Right ventricle myocardium superior (tissue), 1 donor: ENCODE data around the gene PGS1. TPM values are rescaled to one million over a fixed set of nuclear protein-coding genes. Genes with fewer than 3 reads are reported as not detected.
"Not testable (repeated sequence)": the region's sequence is repeated elsewhere in the genome, so short reads cannot be mapped to it uniquely, and the experiment has no call there.

Experiments
- ATAC-seq: fragments of 200-7000 bp; cut with Tn5 transposase; one replicate; pipeline ENCODE4 v1.9.1; 2020; ENCODE audit warnings: mild to moderate bottlenecking; ENCODE audit not compliant: poor library complexity
- DNase-seq: peaks from one replicate; pipeline ENCODE4 v3.0.0-alpha.2; 2020
- intact Hi-C: fragments of 100-400 bp; cut with DNase I; formaldehyde crosslinking; loops from one replicate; pipeline ENCODE4 v1.11.2; 2022
- long read RNA-seq: library from polyadenylated mRNA; unstranded; transcript quantifications from one replicate; pipeline ENCODE4 v2.0.0, GENCODE V29; 2021
- total RNA-seq: library from RNA; stranded (reverse); fragmentation: NEBNext Ultra II Directional; extraction: Animal tissue kit (Norgen Biotek cat#: 25700); gene quantifications from one replicate; pipeline ENCODE4 v1.2.1, GENCODE V29; 2021
- donor health status: DM: no; HTN: yes; CAD: no; lungs with severe emphysema.

Gene PGS1
- total RNA-seq: 18.1 TPM
- long read RNA-seq, transcript PGS1-201 (10 exons, 2,201 nt): major isoform, 56 of 88 reads
- long read RNA-seq, partial matches to known transcripts: 2 of 88 reads
- long read RNA-seq, other reads (novel, unspliced or antisense): 29 of 88 reads

- intact Hi-C loops: no loop called here
- peak; percentile 95 for ATAC-seq
- peak; percentile 91 for DNase-seq
Observed at GRCh38 chr17:78378225-78379130, at the start of gene PGS1. TSS of gene PGS1 (plus strand) at chr17:78378649. CDS start at chr17:78378666, 17 bp downstream.

DNA sequence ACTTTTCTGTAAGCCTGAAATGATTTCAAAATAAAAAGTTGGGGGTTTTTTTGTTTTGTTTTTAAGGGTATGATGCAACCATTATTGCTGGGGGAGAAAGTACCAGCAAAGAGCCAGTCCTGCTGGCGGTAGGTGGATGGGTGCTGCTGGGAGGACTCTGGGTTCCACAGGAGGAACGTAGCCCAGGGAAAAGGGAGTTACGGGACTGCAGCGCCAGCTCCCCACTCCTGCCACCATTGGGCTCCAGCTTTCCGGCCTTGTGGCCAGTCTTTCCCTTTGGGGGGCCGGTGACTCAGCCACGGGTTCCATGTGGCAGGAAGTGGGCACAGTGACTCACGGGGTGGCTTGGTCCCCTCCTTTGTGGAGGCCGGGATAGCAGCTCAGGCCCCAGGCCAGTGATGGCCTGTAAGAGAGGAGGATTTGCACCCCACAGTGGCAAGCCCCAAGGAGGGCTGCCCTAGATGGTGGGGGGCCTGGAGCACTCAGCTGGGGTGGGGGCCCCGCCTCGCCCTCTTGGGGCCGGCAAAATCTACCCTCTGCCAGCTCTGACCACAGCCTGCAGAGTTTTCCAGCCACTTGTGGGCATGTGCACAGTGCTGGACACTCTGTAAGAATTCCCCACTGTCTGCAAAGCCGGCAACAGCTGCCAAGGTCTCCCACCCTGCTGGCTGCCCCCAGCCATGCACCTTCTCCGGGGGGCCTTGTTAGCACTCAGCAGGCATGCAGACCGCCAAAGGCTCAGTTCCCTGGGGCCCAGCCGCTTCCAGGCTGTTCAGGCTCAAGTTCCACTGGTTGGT, 49.0 kb upstream of the PGS1 start:
- DNase-seq (no peak), ATAC-seq (no peak)
- intact Hi-C loops: no loop called here

GRCh38 chr17:78330570-78331224, 47.8 kb upstream of the PGS1 start:
- DNase-seq: no peak
- peak; percentile 60 for ATAC-seq
- intact Hi-C loops: no loop called here

DNA sequence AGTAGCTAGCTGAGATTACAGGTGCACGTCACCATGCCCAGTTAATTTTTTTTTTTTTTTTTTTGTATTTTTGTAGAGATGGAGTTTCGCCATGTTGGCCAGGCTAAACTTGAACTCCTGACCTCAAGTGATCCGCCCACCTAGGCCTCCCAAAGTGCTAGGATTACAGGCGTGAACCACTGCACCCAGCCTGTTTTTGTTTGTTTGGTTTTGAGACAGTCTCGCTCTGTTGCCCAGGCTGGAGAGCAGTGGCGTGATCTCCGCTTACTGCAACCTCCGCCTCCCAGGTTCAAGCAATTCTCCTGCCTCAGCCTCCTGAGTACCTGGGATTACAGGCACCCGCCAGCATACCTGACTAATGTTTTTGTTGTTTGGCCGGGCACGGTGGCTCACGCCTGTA, 47.1 kb upstream of the PGS1 start:
- ATAC-seq, intact Hi-C loops, DNase-seq: not testable (repeated sequence)

DNA sequence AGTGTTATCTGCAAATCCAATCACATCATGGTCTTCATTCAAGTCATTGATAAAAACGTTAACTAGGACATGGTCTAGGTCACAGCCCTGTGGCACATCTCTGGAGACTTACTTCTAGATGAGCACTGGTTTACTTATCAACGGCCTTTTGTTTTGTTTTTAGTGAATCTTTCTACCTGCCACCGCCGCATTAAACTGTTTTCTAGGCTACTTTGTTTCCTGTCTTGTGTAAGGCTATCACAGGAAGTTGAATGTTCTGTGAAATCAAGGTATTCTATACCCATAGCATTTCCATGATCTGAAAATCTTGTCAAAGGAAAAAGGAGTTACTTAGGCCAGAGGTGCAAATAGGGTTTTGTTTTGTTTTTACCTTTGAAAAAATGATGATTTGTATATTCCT, 45.5 kb upstream of the PGS1 start:
- intact Hi-C loops: no loop called here
- DNase-seq (no peak), ATAC-seq (no peak)

- DNase-seq (no peak), ATAC-seq (no peak)
- intact Hi-C loops: no loop called here
Observed at GRCh38 chr17:78335209-78335608, 43.2 kb upstream of the PGS1 start.

DNA sequence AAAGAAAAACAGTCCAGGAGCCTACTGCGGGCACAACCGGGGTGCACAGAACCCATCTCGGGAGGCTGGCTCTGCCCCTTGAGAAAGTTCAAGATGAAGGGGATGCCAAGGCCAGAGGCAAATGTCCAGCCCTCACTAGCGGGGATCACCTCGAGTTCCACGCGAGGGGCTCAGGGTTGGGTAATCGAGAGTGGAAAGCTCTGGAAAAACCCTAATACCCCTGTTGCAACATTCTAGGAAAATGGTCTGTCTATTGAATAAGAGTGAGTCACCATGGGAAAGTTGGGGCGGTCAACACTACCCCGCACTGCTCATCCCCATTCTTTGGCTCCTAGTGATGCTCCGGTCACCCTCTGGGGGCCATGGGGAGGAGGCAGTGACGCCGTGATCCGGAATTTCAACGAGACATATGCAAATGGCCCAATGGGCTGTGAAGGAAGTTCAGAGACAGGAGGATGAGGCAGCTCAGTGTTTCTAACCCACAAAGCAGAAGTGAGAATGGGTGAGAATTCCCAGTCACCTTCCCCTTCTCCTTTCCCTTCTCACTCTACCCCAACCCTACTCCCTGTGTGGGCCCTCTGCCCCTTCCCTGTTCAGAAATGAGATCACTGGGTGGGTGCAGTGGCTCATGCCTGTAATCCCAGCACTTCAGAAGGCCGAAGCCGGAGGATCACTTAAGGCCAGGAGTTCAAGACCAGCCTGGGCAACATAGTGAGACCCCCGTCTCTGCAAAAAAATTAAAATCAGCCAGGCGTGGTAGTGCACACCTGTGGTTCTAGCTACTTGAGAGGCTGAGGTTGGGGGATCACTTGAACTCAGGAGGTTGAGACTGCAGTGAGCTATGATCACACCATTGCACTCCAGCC, 41.0 kb upstream of the PGS1 start:
- ATAC-seq (no peak), DNase-seq (no peak)
- intact Hi-C loops: no loop called here

DNA sequence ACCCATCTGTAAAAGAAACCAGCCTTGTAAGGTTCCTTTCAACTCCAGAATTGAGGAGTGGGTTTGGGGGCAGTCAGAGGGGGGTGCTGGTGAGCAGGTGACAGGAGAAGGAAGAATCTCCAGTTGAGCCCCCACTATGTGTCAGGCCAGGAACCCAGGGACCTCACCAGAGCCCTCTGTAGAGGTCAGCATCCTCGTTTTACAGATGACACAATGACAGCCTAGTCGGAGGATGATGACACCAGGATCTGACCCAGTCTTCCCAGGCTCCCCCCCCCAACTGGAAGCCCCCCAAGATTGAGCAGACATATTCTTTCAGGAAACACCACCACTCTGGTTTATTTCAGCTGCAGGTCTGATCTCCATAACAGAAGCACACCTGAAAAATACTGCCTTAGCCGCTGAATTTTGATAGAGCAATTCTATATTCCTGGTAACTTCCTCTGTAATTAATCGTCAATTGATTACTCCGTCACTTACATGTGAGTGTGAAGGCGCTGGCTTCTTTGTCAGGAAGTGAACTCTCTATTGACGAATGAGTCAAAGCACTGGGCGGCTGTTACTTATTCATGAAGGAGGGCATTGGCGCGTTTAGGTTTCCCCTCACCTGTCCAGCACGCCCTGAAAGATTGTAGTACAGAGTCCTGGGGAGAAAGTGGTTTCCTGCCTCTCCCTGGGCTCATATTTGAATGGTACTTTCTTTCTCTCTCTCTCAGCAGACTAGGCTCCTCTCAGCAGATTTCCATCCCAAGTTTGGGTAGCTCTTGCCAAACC, 39.8 kb upstream of the PGS1 start:
- DNase-seq (no peak), ATAC-seq (no peak)
- intact Hi-C loops: no loop called here

GRCh38 chr17:78340183-78340955, 38.1 kb upstream of the PGS1 start:
- ATAC-seq: no peak
- no peak for DNase-seq
- intact Hi-C loops: no loop called here

DNA sequence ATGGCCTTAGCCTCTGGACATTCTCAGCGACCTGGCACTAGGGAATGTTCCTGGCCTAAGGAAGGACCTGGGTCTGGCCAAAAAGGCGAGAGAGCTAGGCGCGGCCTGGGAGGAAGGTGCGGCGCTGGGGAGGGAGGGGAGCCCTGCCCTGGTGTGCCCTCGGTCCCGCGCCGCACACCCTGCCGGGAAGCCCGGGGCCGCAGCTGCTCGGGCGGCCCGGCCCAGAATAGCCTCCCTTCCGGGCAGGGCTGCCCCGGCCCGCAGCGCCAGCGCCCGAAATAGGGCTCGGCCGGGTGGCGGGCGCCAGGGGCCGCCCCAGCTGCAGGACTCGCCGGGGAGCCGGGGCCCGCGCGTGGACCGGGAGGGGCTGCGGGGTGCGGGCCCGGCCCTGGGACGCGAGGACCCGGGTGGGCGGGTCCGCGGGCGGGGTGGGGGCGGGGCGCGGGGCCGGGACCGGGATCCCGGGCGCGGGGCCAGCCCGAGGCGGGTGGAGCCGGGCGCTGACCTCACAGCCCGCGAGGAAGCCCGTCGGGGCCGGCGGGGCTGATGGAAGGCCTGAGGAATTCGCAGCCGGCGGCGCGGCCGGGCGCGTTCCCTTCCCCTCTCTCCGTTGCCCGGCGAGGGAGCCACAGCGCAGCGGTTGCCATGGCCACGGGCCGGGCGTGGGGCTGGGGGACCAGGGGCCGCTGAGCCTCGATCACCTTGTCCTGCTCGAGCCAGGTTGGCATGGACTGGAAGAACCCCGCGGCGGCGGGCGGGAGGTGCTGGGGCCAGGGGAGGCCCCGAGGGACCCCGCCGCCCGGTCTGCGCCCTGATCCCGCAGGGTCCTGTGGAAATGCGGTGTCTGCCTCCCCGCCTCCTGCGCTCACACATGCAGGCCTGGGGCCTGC, 36.6 kb upstream of the PGS1 start:
- intact Hi-C loops: no loop called here
- ATAC-seq (peak; percentile 82), DNase-seq (peak; percentile 91)

DNA sequence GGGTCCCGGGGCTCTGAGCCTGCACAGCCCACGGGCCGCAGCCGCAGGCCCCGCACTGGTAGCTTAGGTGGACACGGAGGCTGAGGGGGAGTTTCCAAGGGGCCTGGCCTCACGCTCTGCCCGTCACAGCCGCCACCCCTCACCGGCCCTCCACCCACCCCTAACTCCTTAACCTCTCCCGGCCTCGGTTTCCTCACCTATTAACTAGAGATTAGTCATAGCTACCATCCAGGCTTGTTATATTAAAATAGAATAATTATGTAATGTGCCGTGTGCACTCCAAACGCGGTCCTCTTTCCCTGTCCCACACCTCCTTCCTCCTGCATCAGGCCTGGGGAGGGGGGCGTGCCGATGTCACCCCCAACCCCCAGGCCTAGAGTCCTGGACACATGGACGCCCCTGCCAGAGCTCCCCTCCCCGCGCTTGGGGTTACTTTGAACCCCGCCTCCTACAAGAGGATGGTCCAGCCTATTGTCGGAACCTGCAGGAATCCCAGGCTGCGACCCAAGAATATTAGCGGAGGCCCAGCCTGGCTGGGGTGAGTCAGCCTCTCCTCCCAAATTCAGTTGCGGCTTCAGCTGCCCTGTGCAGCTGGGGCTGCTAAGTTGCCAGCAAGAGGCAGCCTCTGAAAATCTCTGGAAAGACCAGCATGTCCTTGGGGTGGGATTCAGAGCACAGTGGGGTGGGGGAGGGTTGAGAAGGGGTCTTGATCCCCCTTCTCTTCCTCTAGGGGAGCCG, 35.8 kb upstream of the PGS1 start:
- DNase-seq: peak; percentile 81
- ATAC-seq: peak; percentile 54
- intact Hi-C loops: no loop called here

DNA sequence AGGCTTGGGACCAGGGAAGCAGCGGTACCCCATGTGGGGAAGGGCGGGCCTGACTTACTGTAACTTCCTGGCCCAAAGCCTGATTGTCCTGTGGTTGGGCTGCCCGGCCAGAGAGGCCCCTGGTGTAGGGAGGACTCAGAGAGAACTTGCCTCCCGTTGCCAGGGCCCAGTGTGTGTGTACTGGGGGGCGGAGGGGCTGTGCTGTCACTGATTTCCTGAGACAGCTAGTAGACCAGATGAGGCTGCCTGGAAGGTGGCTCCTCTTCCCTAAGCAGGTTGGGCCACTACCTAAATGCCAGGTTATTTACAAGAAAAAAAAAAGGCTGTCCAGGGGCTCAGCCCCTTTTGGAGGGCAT, 35.3 kb upstream of the PGS1 start:
- DNase-seq: peak; percentile 90
- intact Hi-C loops: no loop called here
- peak; percentile 59 for ATAC-seq

- intact Hi-C loops: no loop called here
- ATAC-seq (no peak), DNase-seq (no peak)
Observed at GRCh38 chr17:78343543-78344201, 34.8 kb upstream of the PGS1 start.

DNA sequence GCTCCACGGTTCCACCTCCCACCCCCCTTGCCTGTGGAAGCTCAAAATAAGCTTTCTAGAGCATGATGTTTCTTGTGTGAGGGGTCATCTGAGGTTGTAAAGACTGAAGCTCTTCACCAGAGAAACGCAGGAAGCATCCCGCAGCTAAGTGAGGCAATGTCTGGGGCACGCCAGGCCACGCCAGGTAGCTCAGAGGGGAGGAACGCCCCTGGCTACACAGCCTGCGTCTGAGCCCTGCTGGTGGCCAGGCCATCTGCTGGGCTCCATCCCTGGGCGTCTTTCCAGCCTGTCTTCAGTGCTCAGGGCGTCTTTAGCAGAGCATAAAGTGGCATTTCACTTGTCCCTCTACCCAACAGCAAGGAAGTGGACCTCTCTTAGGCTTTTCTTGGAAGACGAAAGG, 33.8 kb upstream of the PGS1 start:
- ATAC-seq: no peak

DNA sequence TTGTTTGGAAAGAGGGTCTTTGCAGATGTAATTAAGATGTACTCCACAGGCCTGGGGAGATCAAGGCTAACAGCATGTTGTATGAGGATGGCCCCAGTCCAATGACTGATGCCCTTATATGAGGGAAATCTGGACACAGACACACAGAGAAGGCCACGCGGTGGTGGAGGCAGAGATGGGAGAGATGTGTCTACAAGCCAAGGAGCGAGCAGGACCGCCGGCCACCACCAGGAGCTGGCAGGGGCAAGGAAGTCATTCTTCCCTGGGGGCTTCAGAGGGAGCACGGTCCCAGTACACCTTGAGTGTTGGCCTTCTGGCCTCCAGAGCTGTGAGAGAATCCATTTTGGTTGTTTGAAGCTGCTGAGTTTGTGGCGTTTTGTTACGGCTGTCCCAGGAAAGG, 33.3 kb upstream of the PGS1 start:
- ATAC-seq: no peak
- no peak for DNase-seq
- intact Hi-C loops: no loop called here

More for the DNA sequence above, 33.8 kb upstream of the PGS1 start:
- DNase-seq: no peak
- intact Hi-C loops: no loop called here
